Effector memory CD8-positive, alpha-beta T cell (primary cell): ENCODE data around the gene SH3BP5.
A peak's percentile ranks its signal among the peaks of the same experiment; 100 is the strongest.

ENCODE experiments used
- ATAC-seq: fragments of 150-1000 bp; cut with Tn5 transposase; replicated peaks from 2 replicates; pipeline ENCODE4 v1.10.0; 2021; ENCODE audit warnings: mild to moderate bottlenecking, moderate library complexity
- DNase-seq, 3 experiments: peaks; one replicate each; pipeline ENCODE4 v3.0.0; 2021
- H3K27ac Mint-ChIP-seq, 2 donors: one replicate each; pipeline ENCODE4 v1.8.0; 2022; ENCODE audit warnings: mild to moderate bottlenecking in 2 of 2, mixed read lengths in 2 of 2, moderate library complexity in 2 of 2
- H3K27me3 Mint-ChIP-seq, 2 donors: one replicate each; pipeline ENCODE4 v1.8.0; 2022; ENCODE audit warnings: mixed read lengths in 2 of 2
- H3K36me3 Mint-ChIP-seq: one replicate; pipeline ENCODE4 v1.8.0; 2022; ENCODE audit warnings: mild to moderate bottlenecking, moderate library complexity, mixed read lengths; ENCODE audit not compliant: insufficient read depth
- H3K4me1 Mint-ChIP-seq, 2 donors: one replicate each; pipeline ENCODE4 v1.8.0; 2022; ENCODE audit warnings: low read depth in 2 of 2, mixed read lengths in 2 of 2
- H3K4me3 Mint-ChIP-seq, 2 donors: one replicate each; pipeline ENCODE4 v1.8.0; 2022; ENCODE audit warnings: mild to moderate bottlenecking in 2 of 2, mixed read lengths in 2 of 2, moderate library complexity in 2 of 2
- H3K9me3 Mint-ChIP-seq, 2 donors: one replicate each; pipeline ENCODE4 v1.8.0; 2022; ENCODE audit warnings: mixed read lengths in 2 of 2

The SH3BP5 gene

GRCh38 chr3:15341030-15341726 lies 8.8 kb upstream of the SH3BP5 start:
- H3K4me1 Mint-ChIP-seq = peaks cover 0 to 14% of the 10 kb centered on the region in 2 donors
- no peaks in the 10 kb centered on the region for H3K9me3 Mint-ChIP-seq
- DNase-seq (no peak), ATAC-seq (peak; percentile 52)
- no peak overlapping the region for H3K4me3 Mint-ChIP-seq
- no peaks in the 10 kb centered on the region for H3K27me3 Mint-ChIP-seq
- H3K36me3 Mint-ChIP-seq = no peaks in the 10 kb centered on the region
- H3K27ac Mint-ChIP-seq = no peak overlapping the region

DNA sequence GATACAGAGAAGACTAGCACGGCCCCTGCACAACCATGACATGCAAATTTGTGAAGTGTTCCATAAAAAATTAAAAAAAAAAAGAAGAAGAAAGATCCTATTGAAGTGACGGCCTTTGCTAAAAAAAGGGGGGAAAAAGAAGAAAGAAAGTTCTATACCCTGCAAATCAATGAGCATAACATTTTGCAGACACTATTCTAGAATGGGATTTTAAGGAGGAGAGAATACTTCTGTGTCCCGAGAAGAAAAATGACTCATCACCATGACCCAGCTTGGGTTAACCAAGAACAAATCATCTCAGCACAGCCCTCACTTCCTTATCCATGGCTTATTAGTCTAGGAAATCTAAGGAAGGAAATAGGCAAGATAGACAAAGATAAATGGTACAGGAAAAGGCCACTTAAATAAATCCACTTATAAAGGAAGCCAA lies 7.4 kb upstream of the SH3BP5 start:
- no peak for DNase-seq
- H3K27me3 Mint-ChIP-seq = no peaks in the 10 kb centered on the region

GRCh38 chr3:15339001-15339400 lies 6.6 kb upstream of the SH3BP5 start:
- H3K4me1 Mint-ChIP-seq = peaks cover 0 to 6% of the 10 kb centered on the region in 2 donors
- DNase-seq (no peak), ATAC-seq (no peak)
- H3K4me3 Mint-ChIP-seq = no peak overlapping the region
- no peak overlapping the region for H3K27ac Mint-ChIP-seq
- no peaks in the 10 kb centered on the region for H3K36me3 Mint-ChIP-seq
- H3K9me3 Mint-ChIP-seq = no peaks in the 10 kb centered on the region
- no peaks in the 10 kb centered on the region for H3K27me3 Mint-ChIP-seq

More for the DNA sequence above, 7.4 kb upstream of the SH3BP5 start:
- Mint-ChIP-seq H3K4me3 (no peak overlapping the region), H3K4me1 (peaks cover 0 to 6% of the 10 kb centered on the region in 2 donors), H3K36me3 (no peaks in the 10 kb centered on the region), H3K27ac (no peak overlapping the region), H3K9me3 (no peaks in the 10 kb centered on the region)
- ATAC-seq = no peak

GRCh38 chr3:15337963-15338362 lies 5.6 kb upstream of the SH3BP5 start:
- no peaks in the 10 kb centered on the region for H3K27me3 Mint-ChIP-seq
- H3K27ac Mint-ChIP-seq = no peak overlapping the region
- peaks cover 0 to 9% of the 10 kb centered on the region in 2 donors for H3K4me1 Mint-ChIP-seq
- H3K9me3 Mint-ChIP-seq = no peaks in the 10 kb centered on the region
- no peak for ATAC-seq
- no peak for DNase-seq
- no peaks in the 10 kb centered on the region for H3K36me3 Mint-ChIP-seq
- H3K4me3 Mint-ChIP-seq = no peak overlapping the region

DNA sequence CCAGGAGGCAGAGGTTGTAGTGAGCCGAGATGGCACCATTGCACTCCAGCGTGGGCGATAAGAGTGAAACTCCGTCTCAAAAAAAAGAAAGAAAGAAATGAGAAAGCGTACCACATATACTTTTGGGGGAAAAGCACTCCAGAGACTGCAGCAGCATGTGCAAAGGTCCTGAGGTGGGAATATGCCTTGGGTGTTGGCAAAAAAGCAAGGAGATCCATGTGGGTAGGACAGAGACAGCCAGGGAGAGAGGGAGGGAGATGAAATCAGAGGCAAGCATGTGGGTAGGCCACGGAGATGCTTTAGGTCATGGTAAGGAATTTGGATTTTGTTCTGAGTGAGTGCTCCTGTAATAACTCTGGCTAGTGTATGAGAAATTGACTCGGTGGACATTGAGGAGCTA lies 3.7 kb upstream of the SH3BP5 start:
- Mint-ChIP-seq H3K4me3 (no peak overlapping the region), H3K4me1 (peaks cover 6 to 14% of the 10 kb centered on the region in 2 donors), H3K27me3 (no peaks in the 10 kb centered on the region), H3K36me3 (peaks cover 5% of the 10 kb centered on the region), H3K27ac (no peak overlapping the region), H3K9me3 (no peaks in the 10 kb centered on the region)
- ATAC-seq (no peak), DNase-seq (no peak)

DNA sequence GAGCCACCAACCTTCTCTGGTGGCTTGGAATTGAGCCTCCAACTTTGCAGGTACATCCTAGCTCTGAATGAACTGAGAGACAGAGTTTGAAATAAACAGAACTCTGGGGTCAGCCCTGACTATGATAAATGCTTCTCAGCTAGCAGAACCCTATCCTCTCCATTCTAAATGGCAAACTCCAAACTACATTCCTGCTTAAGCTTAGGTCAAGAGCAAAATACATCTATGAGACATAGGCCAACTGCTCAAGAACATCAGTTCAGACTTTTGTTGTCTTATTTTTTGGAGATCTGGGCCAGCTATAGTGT lies 1.5 kb upstream of the SH3BP5 start:
- H3K4me3 Mint-ChIP-seq = peak overlapping the region in 1 of 2 donors; percentile 27
- H3K36me3 Mint-ChIP-seq = peaks cover 9% of the 10 kb centered on the region
- peaks cover 18 to 19% of the 10 kb centered on the region in 2 donors for H3K4me1 Mint-ChIP-seq
- ATAC-seq (no peak), DNase-seq (no peak)
- no peaks in the 10 kb centered on the region for H3K27me3 Mint-ChIP-seq
- no peaks in the 10 kb centered on the region for H3K9me3 Mint-ChIP-seq
- H3K27ac Mint-ChIP-seq = no peak overlapping the region

DNA sequence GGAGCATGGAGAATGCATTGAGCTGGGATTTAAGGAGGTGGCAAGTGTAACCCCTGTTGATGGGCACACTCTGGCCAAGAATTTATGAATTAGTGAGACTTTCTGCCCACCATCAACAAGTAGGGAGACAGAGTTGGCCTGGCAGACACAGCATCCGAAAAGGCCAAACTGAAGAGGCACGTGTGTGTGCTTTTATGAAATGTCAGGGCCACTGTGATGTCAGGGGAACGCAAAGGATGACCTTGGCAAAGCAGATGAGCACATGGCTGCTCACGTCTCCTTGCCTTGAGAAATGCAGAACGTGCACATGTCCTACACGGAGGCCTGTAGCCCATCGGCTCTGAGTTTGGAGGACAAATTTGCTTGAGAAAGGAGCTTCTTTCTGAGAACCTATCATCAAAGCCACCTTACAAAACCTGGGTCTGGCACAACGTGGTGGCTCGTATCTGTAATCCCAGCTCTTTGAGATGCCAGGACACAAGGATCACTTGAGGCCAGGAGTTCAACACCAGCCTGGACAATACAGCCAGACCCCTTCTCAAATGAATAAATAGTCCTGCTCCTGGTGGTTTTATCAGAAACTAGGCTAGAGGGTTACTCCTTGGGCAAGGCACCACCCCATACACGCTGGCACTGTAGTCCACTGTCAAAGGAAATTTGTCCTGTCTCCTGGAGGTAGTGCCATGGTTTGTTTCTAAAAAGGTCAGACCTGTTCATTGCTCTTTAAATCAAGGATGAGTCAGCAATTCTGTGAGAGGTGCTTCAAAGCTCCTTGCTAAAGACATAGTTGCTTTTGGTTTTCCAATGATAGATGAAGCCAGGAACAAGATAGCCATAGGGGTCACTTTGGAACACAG lies 941 bp upstream of the SH3BP5 start:
- H3K9me3 Mint-ChIP-seq = no peaks in the 10 kb centered on the region
- H3K4me1 Mint-ChIP-seq = peaks cover 23 to 25% of the 10 kb centered on the region in 2 donors
- peak overlapping the region in 1 of 2 donors; percentile 93 for H3K27ac Mint-ChIP-seq
- H3K36me3 Mint-ChIP-seq = peaks cover 15% of the 10 kb centered on the region
- H3K4me3 Mint-ChIP-seq = peak overlapping the region; percentile 90 to 98
- DNase-seq (no peak), ATAC-seq (no peak)
- no peaks in the 10 kb centered on the region for H3K27me3 Mint-ChIP-seq

GRCh38 chr3:15331606-15332404 lies 581 bp downstream of the SH3BP5 start:
- ATAC-seq = peak; percentile 59

DNA sequence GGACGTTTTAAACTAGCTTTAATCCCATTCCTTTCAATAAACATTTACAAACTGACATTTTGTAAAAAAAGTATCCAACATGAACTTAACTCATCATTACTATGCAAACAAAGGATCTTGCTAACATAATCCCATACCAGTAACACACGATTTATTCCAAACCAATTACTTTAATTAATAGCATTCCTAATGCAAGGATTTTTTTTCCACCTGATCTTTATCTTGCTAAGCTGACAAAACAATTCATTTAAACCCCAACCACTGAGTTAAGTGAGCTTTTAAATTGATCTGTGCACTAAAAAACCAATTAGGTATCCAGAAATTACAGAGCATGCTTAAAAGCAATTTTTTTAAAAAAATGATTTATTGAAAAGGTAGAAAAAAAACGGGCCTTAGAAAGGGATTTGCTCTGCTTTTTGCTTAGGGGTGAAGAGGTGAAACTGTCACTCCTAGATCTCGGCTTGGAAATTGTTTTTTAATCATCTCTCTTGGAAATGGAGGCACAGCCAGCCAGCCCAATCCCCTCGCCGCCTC lies 1.2 kb downstream of the SH3BP5 start:
- ATAC-seq = no peak
- Mint-ChIP-seq H3K27me3 (no peaks in the 10 kb centered on the region), H3K9me3 (no peaks in the 10 kb centered on the region), H3K4me3 (peak overlapping the region; percentile 90 to 98), H3K36me3 (peaks cover 34% of the 10 kb centered on the region), H3K4me1 (peaks cover 33 to 35% of the 10 kb centered on the region in 2 donors), H3K27ac (peak overlapping the region; percentile 81 to 93)
- no peak for DNase-seq

More at GRCh38 chr3:15331606-15332404, 581 bp downstream of the SH3BP5 start:
- peak; percentile 14 to 29 (median 22) for DNase-seq
- peaks cover 27% of the 10 kb centered on the region for H3K36me3 Mint-ChIP-seq
- H3K27ac Mint-ChIP-seq = peak overlapping the region; percentile 81 to 93
- no peaks in the 10 kb centered on the region for H3K9me3 Mint-ChIP-seq
- peak overlapping the region; percentile 90 to 98 for H3K4me3 Mint-ChIP-seq
- peaks cover 33 to 34% of the 10 kb centered on the region in 2 donors for H3K4me1 Mint-ChIP-seq
- no peaks in the 10 kb centered on the region for H3K27me3 Mint-ChIP-seq

DNA sequence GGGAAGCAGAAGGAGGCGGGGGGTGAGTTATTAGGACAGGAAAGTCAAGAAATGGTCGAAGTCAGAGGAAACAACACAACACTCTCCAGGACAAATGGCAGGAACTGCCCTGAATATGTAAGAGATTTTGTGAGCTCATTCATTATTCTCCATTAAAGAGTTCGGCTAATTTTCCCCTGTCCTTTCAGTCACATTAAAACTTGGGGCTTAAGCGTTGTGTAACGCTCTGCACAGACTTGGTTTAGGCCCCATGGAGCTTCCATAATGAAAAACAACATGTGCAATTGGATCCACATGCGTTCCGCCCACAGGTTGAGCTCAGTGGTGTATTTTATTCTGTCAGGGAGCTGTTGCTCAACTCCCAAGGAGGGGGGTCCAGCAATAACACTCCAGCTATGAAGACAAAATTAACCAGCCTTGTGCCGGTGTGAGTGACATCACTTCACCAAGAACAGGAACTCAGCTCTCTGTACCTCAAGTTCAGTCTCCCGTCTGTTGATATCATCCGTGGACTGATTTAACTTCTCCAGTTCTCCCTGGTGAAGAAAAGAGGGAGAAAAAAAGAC lies 2.3 kb downstream of the SH3BP5 start:
- no peak overlapping the region for H3K27ac Mint-ChIP-seq
- ATAC-seq (no peak), DNase-seq (no peak)
- H3K36me3 Mint-ChIP-seq = peaks cover 42% of the 10 kb centered on the region
- H3K9me3 Mint-ChIP-seq = no peaks in the 10 kb centered on the region
- no peaks in the 10 kb centered on the region for H3K27me3 Mint-ChIP-seq
- peak overlapping the region; percentile 18 to 98 for H3K4me3 Mint-ChIP-seq
- H3K4me1 Mint-ChIP-seq = peaks cover 40 to 45% of the 10 kb centered on the region in 2 donors

GRCh38 chr3:15329046-15330005 lies 3.1 kb downstream of the SH3BP5 start:
- H3K9me3 Mint-ChIP-seq = no peaks in the 10 kb centered on the region
- no peaks in the 10 kb centered on the region for H3K27me3 Mint-ChIP-seq
- peak overlapping the region in 1 of 2 donors; percentile 18 for H3K4me3 Mint-ChIP-seq
- DNase-seq = no peak
- H3K27ac Mint-ChIP-seq = peak overlapping the region in 1 of 2 donors; percentile 85
- peaks cover 42 to 48% of the 10 kb centered on the region in 2 donors for H3K4me1 Mint-ChIP-seq
- peaks cover 43% of the 10 kb centered on the region for H3K36me3 Mint-ChIP-seq
- no peak for ATAC-seq

GRCh38 chr3:15327941-15328340 lies 4.4 kb downstream of the SH3BP5 start:
- peak; percentile 11 for ATAC-seq
- Mint-ChIP-seq H3K27ac (peak overlapping the region; percentile 52 to 85), H3K9me3 (no peaks in the 10 kb centered on the region), H3K36me3 (peaks cover 43% of the 10 kb centered on the region), H3K4me3 (peak overlapping the region; percentile 26 to 38), H3K27me3 (no peaks in the 10 kb centered on the region), H3K4me1 (peaks cover 49 to 57% of the 10 kb centered on the region in 2 donors)
- no peak for DNase-seq
